ENCODE data around the gene STPG1. TPM values are rescaled to one million over a fixed set of nuclear protein-coding genes. Genes with fewer than 3 reads are reported as not detected.

STPG1 gene
- total RNA-seq, 2 donors from 2014 or later, result 2.0 to 3.6 TPM

- Histone ChIP-seq H3K27ac (no peak overlapping the region), H3K4me1 (peaks cover 0 to 10% of the 10 kb centered on the region in 2 donors), H3K9me3 (no peaks in the 10 kb centered on the region), H3K36me3 (no peaks in the 10 kb centered on the region), H3K27me3 (no peaks in the 10 kb centered on the region), H3K4me3 (no peak overlapping the region)
- DNase-seq (ENCODE audit: low spot score), result no peak
- no peak for TF ChIP-seq CTCF (IDR thresholded peaks at IDR 0.05)
Observed at GRCh38 chr1:24425441-24425840, 11.9 kb upstream of the STPG1 start.

GRCh38 chr1:24424990-24425389, 11.4 kb upstream of the STPG1 start:
- no peaks in the 10 kb centered on the region for H3K36me3 ChIP-seq
- H3K9me3 ChIP-seq, result no peaks in the 10 kb centered on the region
- H3K27ac ChIP-seq, result no peak overlapping the region
- H3K27me3 ChIP-seq, result no peaks in the 10 kb centered on the region
- TF ChIP-seq CTCF (IDR thresholded peaks at IDR 0.05), result no peak
- H3K4me1 ChIP-seq, result peaks cover 0 to 10% of the 10 kb centered on the region in 2 donors
- no peak for DNase-seq (ENCODE audit: low spot score)
- no peak overlapping the region for H3K4me3 ChIP-seq

- TF ChIP-seq CTCF (IDR thresholded peaks at IDR 0.05), result no peak
- H3K9me3 ChIP-seq, result no peaks in the 10 kb centered on the region
Observed at GRCh38 chr1:24424207-24424606, 10.6 kb upstream of the STPG1 start.

GRCh38 chr1:24421502-24421901, 7.9 kb upstream of the STPG1 start:
- no peaks in the 10 kb centered on the region for H3K9me3 ChIP-seq
- no peaks in the 10 kb centered on the region for H3K36me3 ChIP-seq
- no peak for DNase-seq (ENCODE audit: low spot score)
- TF ChIP-seq CTCF (IDR thresholded peaks at IDR 0.05), result no peak
- peaks cover 0 to 6% of the 10 kb centered on the region in 2 donors for H3K4me1 ChIP-seq
- H3K27me3 ChIP-seq, result no peaks in the 10 kb centered on the region
- H3K27ac ChIP-seq, result no peak overlapping the region
- no peak overlapping the region for H3K4me3 ChIP-seq

More at GRCh38 chr1:24424207-24424606, 10.6 kb upstream of the STPG1 start:
- H3K4me3 ChIP-seq, result no peak overlapping the region
- H3K27me3 ChIP-seq, result no peaks in the 10 kb centered on the region
- H3K36me3 ChIP-seq, result no peaks in the 10 kb centered on the region
- peaks cover 0 to 10% of the 10 kb centered on the region in 2 donors for H3K4me1 ChIP-seq
- H3K27ac ChIP-seq, result no peak overlapping the region
- no peak for DNase-seq (ENCODE audit: low spot score)

- no peak overlapping the region for H3K27ac ChIP-seq
- peaks cover 0 to 9% of the 10 kb centered on the region in 2 donors for H3K4me1 ChIP-seq
- no peak for TF ChIP-seq CTCF (IDR thresholded peaks at IDR 0.05)
- no peaks in the 10 kb centered on the region for H3K27me3 ChIP-seq
- DNase-seq (ENCODE audit: low spot score), result no peak
- H3K9me3 ChIP-seq, result no peaks in the 10 kb centered on the region
- H3K4me3 ChIP-seq, result no peak overlapping the region
- H3K36me3 ChIP-seq, result no peaks in the 10 kb centered on the region
Observed at GRCh38 chr1:24420547-24420946, 7.0 kb upstream of the STPG1 start.

- peaks cover 0 to 14% of the 10 kb centered on the region in 2 donors for H3K4me1 ChIP-seq
- no peaks in the 10 kb centered on the region for H3K36me3 ChIP-seq
- H3K9me3 ChIP-seq, result no peaks in the 10 kb centered on the region
- H3K27me3 ChIP-seq, result no peaks in the 10 kb centered on the region
- no peak for TF ChIP-seq CTCF (IDR thresholded peaks at IDR 0.05)
- no peak overlapping the region for H3K4me3 ChIP-seq
- H3K27ac ChIP-seq, result no peak overlapping the region
- no peak for DNase-seq (ENCODE audit: low spot score)
Observed at GRCh38 chr1:24418898-24419628, 5.5 kb upstream of the STPG1 start.

Data from right atrium auricular region (tissue), 2 donors.